GM06990 (cell line): ENCODE results near the gene EXOC3.

Experiments
- DNase-seq: peaks from one replicate; pipeline ENCODE4 v3.0.0-alpha.2; 2011; ENCODE audit not compliant: insufficient read length; ENCODE audit errors: extremely low read depth
- H3K27me3 ChIP-seq: replicated peaks from 2 replicates; pipeline ENCODE4 v1.6.0; 2011; ENCODE audit warnings: low read length; ENCODE audit not compliant: control insufficient read depth, insufficient read depth
- H3K36me3 ChIP-seq: 2 replicates; pipeline ENCODE4 v1.5.1; 2011; ENCODE audit warnings: low read length; ENCODE audit not compliant: control insufficient read depth, insufficient read depth
- H3K4me3 ChIP-seq: replicated peaks from 2 replicates; pipeline ENCODE4 v1.5.1; 2011; ENCODE audit warnings: low read depth, mild to moderate bottlenecking, control low read depth, low read length
- CTCF ChIP-seq: IDR thresholded peaks from 2 replicates; pipeline ENCODE4 v1.5.1; 2011; ENCODE audit warnings: low read length, control low read depth, mild to moderate bottlenecking, inconsistent platforms; ENCODE audit not compliant: insufficient read depth, poor library complexity, severe bottlenecking

EXOC3 gene

GRCh38 chr5:460273-460625 is 17.3 kb downstream of the EXOC3 start:
- TF ChIP-seq CTCF: no peak
- no peaks in the 10 kb centered on the region for H3K27me3 ChIP-seq
- DNase-seq: no peak
- H3K36me3 ChIP-seq: peaks cover 28% of the 10 kb centered on the region
- H3K4me3 ChIP-seq: no peak overlapping the region

GRCh38 chr5:462051-462481 is 19.1 kb downstream of the EXOC3 start:
- TF ChIP-seq CTCF: no peak
- Histone ChIP-seq H3K27me3 (no peaks in the 10 kb centered on the region), H3K36me3 (peaks cover 30% of the 10 kb centered on the region), H3K4me3 (no peak overlapping the region)
- no peak for DNase-seq

GRCh38 chr5:463301-463700 is 20.3 kb downstream of the EXOC3 start:
- no peak for DNase-seq
- no peak for TF ChIP-seq CTCF
- Histone ChIP-seq H3K36me3 (peaks cover 23% of the 10 kb centered on the region), H3K27me3 (no peaks in the 10 kb centered on the region), H3K4me3 (no peak overlapping the region)

GRCh38 chr5:463952-464351 is 21.0 kb downstream of the EXOC3 start:
- Histone ChIP-seq H3K4me3 (no peak overlapping the region), H3K27me3 (no peaks in the 10 kb centered on the region), H3K36me3 (peaks cover 23% of the 10 kb centered on the region)
- TF ChIP-seq CTCF: no peak
- DNase-seq: peak; percentile 44

- DNase-seq: no peak
- no peaks in the 10 kb centered on the region for H3K27me3 ChIP-seq
- no peak for TF ChIP-seq CTCF
- peaks cover 23% of the 10 kb centered on the region for H3K36me3 ChIP-seq
- no peak overlapping the region for H3K4me3 ChIP-seq
Observed at GRCh38 chr5:464446-464842, 21.5 kb downstream of the EXOC3 start.

- no peak for DNase-seq
- TF ChIP-seq CTCF: no peak
- Histone ChIP-seq H3K4me3 (no peak overlapping the region), H3K36me3 (peaks cover 19% of the 10 kb centered on the region), H3K27me3 (no peaks in the 10 kb centered on the region)
Observed at GRCh38 chr5:464843-465590, 22.0 kb downstream of the EXOC3 start.
